PFSK-1 (cell line): ENCODE data around the gene UGT8.

ENCODE experiments used
- FOXP2 ChIP-seq: optimal IDR thresholded peaks from 2 replicates; pipeline ENCODE3; 2011; ENCODE audit warnings: borderline replicate concordance, control low read depth, inconsistent platforms; ENCODE audit not compliant: insufficient read depth; ENCODE audit errors: extremely low read length, extremely low read depth
- POLR2AphosphoS5 ChIP-seq: IDR thresholded peaks from 2 replicates; pipeline ENCODE4 v1.6.1; 2012; ENCODE audit warnings: low read depth, mild to moderate bottlenecking, control low read depth, low read length, moderate library complexity

- TF ChIP-seq FOXP2 = no peak
- TF ChIP-seq POLR2AphosphoS5 = no peak
Observed at GRCh38 chr4:114658776-114659175, 60.2 kb downstream of the UGT8 start.
